Upper lobe of left lung (tissue), 6 donors: ENCODE measurements around the gene CCBE1. TPM values are rescaled to one million over a fixed set of nuclear protein-coding genes. Genes with fewer than 3 reads are reported as not detected.

Experiments
- ATAC-seq, 2 donors: fragments of 200-7000 bp; cut with Tn5 transposase; one replicate each; pipeline ENCODE4 v1.9.1; 2022; ENCODE audit warnings: mild to moderate bottlenecking in 2 of 2, moderate library complexity in 2 of 2; ENCODE audit not compliant: low FRiP score in 2 of 2
- DNase-seq, 2 donors: peaks; one replicate each; pipeline ENCODE4 v3.0.0-alpha.2; 2019 to 2020
- H3K27ac ChIP-seq, 4 donors: fragments of 200-600 bp; sonication (generic); one replicate each; pipeline ENCODE4 v1.5.1; 2016 to 2019
- H3K27me3 ChIP-seq, 4 donors: fragments of 200-600 bp; sonication (generic); one replicate each; pipeline ENCODE4 v1.5.1; 2017 to 2019
- H3K36me3 ChIP-seq, 4 donors: fragments of 200-600 bp; sonication (generic); one replicate each; pipeline ENCODE4 v1.5.1; 2016 to 2019
- H3K4me1 ChIP-seq, 4 donors: fragments of 200-600 bp; sonication (generic); one replicate each; pipeline ENCODE4 v1.5.1; 2018 to 2019
- H3K4me3 ChIP-seq, 4 donors: fragments of 200-600 bp; sonication (generic); one replicate each; pipeline ENCODE4 v1.5.1; 2017 to 2019; ENCODE audit warnings: mild to moderate bottlenecking in 2 of 4, moderate library complexity in 1 of 4
- H3K9me3 ChIP-seq, 4 donors: fragments of 200-600 bp; sonication (generic); one replicate each; pipeline ENCODE4 v1.5.1; 2018 to 2019
- CTCF ChIP-seq, 6 experiments: fragments of 450-650 bp in 4 of 6; fragments of 200-600 bp in 2 of 6; sonication (generic) in 2 of 6; IDR thresholded peaks; one replicate each; pipeline ENCODE4 v1.5.1; 2016 to 2019; ENCODE audit warnings: antibody characterized with exemption in 6 of 6
- EP300 ChIP-seq, 4 donors: sonication (generic); formaldehyde crosslinking; IDR thresholded peaks; one replicate each; pipeline ENCODE4 v1.5.1; 2017; ENCODE audit warnings: antibody characterized with exemption in 4 of 4, control low read depth in 2 of 4
- POLR2A ChIP-seq, 4 donors: fragments of 450-650 bp; IDR thresholded peaks; one replicate each; pipeline ENCODE4 v1.5.1; 2016 to 2017; ENCODE audit warnings: antibody characterized with exemption in 4 of 4, mild to moderate bottlenecking in 2 of 4
- POLR2AphosphoS5 ChIP-seq, 2 donors: sonication (generic); formaldehyde crosslinking; IDR thresholded peaks; one replicate each; pipeline ENCODE4 v1.5.1; 2017; ENCODE audit warnings: antibody characterized with exemption in 2 of 2
- WGBS, 2 donors: methylation state at CpG; one replicate each; pipeline ENCODE4 v1.1.5; 2017 to 2018; 5-methylcytosine and 5-hydroxymethylcytosine counted together
- total RNA-seq, 6 donors: library from RNA; depleted of rRNA in 4 of 6; stranded (reverse); fragments of >200 nt in 4 of 6; gene quantifications; one replicate each; pipeline versions ENCODE4 v1.1.0 to v1.2.1, GENCODE V29; 2016 to 2021
- donor health status: DM: no; HTN: no; CAD: no; lungs with moderate emphysema.
- donor health status: DM: no; HTN: yes; CAD: no; lungs with severe emphysema.

CCBE1 gene
- total RNA-seq, 6 donors from 2014 or later: 8.7 to 23.6 (median 12.3) TPM

- Histone ChIP-seq H3K9me3 (no peaks in the 10 kb centered on the region), H3K4me3 (no peak overlapping the region), H3K27ac (no peak overlapping the region), H3K4me1 (no peaks in the 10 kb centered on the region), H3K27me3 (no peaks in the 10 kb centered on the region), H3K36me3 (no peaks in the 10 kb centered on the region)
- DNase-seq: no peak
- TF ChIP-seq POLR2AphosphoS5 (IDR thresholded peaks at IDR 0.05): no peak
- no peak for TF ChIP-seq POLR2A (IDR thresholded peaks at IDR 0.05)
- no peak for TF ChIP-seq EP300 (IDR thresholded peaks at IDR 0.05)
- TF ChIP-seq CTCF (IDR thresholded peaks at IDR 0.05): no peak
- ATAC-seq: no peak
- 66 to 73% methylated on average over 3 of the region's 3 CpGs for WGBS, 2 donors
These were observed 100.2 kb downstream of the CCBE1 start for GRCh38 chr18:59597049-59597448.

- no peaks in the 10 kb centered on the region for H3K36me3 ChIP-seq
- no peaks in the 10 kb centered on the region for H3K9me3 ChIP-seq
- no peak for DNase-seq
- H3K27ac ChIP-seq: no peak overlapping the region
- no peaks in the 10 kb centered on the region for H3K4me1 ChIP-seq
- no peaks in the 10 kb centered on the region for H3K27me3 ChIP-seq
- TF ChIP-seq POLR2AphosphoS5 (IDR thresholded peaks at IDR 0.05): no peak
- H3K4me3 ChIP-seq: no peak overlapping the region
- no peak for ATAC-seq
These were observed 103.9 kb downstream of the CCBE1 start for GRCh38 chr18:59593291-59593717.

GRCh38 chr18:59592624-59593023, 104.6 kb downstream of the CCBE1 start:
- Histone ChIP-seq H3K27me3 (no peaks in the 10 kb centered on the region), H3K9me3 (no peaks in the 10 kb centered on the region), H3K27ac (no peak overlapping the region), H3K4me3 (no peak overlapping the region), H3K36me3 (no peaks in the 10 kb centered on the region), H3K4me1 (no peaks in the 10 kb centered on the region)
- WGBS, 2 donors: 87 to 91% methylated on average over 3 of the region's 3 CpGs
- DNase-seq (no peak), ATAC-seq (no peak)
- TF ChIP-seq CTCF (IDR thresholded peaks at IDR 0.05): no peak
- no peak for TF ChIP-seq POLR2A (IDR thresholded peaks at IDR 0.05)
- TF ChIP-seq EP300 (IDR thresholded peaks at IDR 0.05): no peak
- TF ChIP-seq POLR2AphosphoS5 (IDR thresholded peaks at IDR 0.05): no peak

- Histone ChIP-seq H3K27ac (no peak overlapping the region), H3K4me1 (peaks cover 0 to 8% (median 4%) of the 10 kb centered on the region in 4 donors), H3K9me3 (no peaks in the 10 kb centered on the region), H3K4me3 (no peak overlapping the region), H3K36me3 (no peaks in the 10 kb centered on the region), H3K27me3 (no peaks in the 10 kb centered on the region)
- DNase-seq: peak in 1 of 2 donors; percentile 42
- no peak for ATAC-seq
- WGBS, 2 donors: 56 to 69% methylated on average over 1 of the region's 1 CpG
- TF ChIP-seq POLR2A (IDR thresholded peaks at IDR 0.05): no peak
- TF ChIP-seq POLR2AphosphoS5 (IDR thresholded peaks at IDR 0.05): no peak
- no peak for TF ChIP-seq EP300 (IDR thresholded peaks at IDR 0.05)
- no peak for TF ChIP-seq CTCF (IDR thresholded peaks at IDR 0.05)
These were observed 114.8 kb downstream of the CCBE1 start for GRCh38 chr18:59582395-59582794.

- no peaks in the 10 kb centered on the region for H3K9me3 ChIP-seq
- H3K4me3 ChIP-seq: no peak overlapping the region
- no peak for TF ChIP-seq EP300 (IDR thresholded peaks at IDR 0.05)
- TF ChIP-seq CTCF (IDR thresholded peaks at IDR 0.05): no peak
- TF ChIP-seq POLR2A (IDR thresholded peaks at IDR 0.05): no peak
- no peak for TF ChIP-seq POLR2AphosphoS5 (IDR thresholded peaks at IDR 0.05)
These were observed 117.7 kb downstream of the CCBE1 start for GRCh38 chr18:59579509-59579908.

More at GRCh38 chr18:59579509-59579908, 117.7 kb downstream of the CCBE1 start:
- Histone ChIP-seq H3K27me3 (no peaks in the 10 kb centered on the region), H3K4me1 (peaks cover 0 to 8% (median 4%) of the 10 kb centered on the region in 4 donors), H3K27ac (no peak overlapping the region), H3K36me3 (no peaks in the 10 kb centered on the region)
- ATAC-seq: no peak
- WGBS, 2 donors: 76 to 86% methylated on average over 7 of the region's 7 CpGs
- DNase-seq: no peak
